Measurements from ENCODE around the gene CNKSR3.
"Not testable (repeated sequence)": the region's sequence is repeated elsewhere in the genome, so short reads cannot be mapped to it uniquely, and the experiment has no call there.

Gene CNKSR3

GRCh38 chr6:154526996-154527395 lies 16.5 kb upstream of the CNKSR3 start:
- DNase-seq, result no peak

- DNase-seq, result no peak
These were observed 12.1 kb upstream of the CNKSR3 start for GRCh38 chr6:154522576-154522975.

- DNase-seq, result no peak
These were observed 10.9 kb upstream of the CNKSR3 start for GRCh38 chr6:154521412-154521811.

- no peak for DNase-seq
These were observed 9.8 kb upstream of the CNKSR3 start for GRCh38 chr6:154520280-154520679.

- no peak for DNase-seq
These were observed 7.9 kb upstream of the CNKSR3 start for GRCh38 chr6:154518396-154518795.

DNA sequence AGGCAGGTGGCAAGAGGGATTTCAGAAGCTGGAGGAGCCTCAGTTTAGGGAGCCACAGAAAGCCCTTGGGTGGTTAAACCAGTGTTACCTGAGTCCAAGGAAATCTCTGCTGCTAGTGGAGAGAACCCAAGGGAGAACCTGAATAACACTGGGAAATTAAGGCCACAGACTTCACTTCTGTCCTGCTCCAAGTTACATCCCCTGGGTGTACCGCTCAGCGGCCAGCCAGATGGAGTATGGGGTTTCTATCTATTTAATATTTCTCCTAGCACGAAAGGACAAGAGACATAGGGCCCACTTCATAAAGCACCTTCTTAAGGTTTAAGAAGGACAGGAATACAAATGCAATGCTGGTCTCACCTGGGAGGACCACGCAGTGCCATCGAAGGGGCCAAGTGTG lies 5.8 kb upstream of the CNKSR3 start:
- no peak for DNase-seq

GRCh38 chr6:154515826-154516225 lies 5.3 kb upstream of the CNKSR3 start:
- DNase-seq, result no peak

DNA sequence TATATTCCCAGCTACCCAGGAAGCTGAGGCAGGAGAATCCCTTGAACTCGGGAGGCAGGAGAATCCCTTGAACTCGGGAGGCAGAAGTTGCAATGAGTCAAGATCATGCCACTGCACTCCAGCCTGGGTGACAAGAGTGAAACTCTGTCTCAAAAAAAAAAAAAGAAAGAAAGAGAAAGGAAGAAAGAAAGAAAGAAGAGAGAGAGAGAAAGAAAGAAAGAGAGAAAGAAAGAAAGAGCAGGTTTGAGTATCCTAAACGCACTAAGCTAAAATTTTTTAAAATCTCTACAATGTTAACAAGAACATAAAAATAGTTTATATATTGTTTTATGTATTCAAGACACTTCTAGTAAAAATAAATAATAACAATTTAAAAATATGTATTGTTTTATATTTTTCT lies 4.6 kb upstream of the CNKSR3 start:
- DNase-seq, result not testable (repeated sequence)

- no peak for DNase-seq
These were observed 4.0 kb upstream of the CNKSR3 start for GRCh38 chr6:154514481-154514880.

DNA sequence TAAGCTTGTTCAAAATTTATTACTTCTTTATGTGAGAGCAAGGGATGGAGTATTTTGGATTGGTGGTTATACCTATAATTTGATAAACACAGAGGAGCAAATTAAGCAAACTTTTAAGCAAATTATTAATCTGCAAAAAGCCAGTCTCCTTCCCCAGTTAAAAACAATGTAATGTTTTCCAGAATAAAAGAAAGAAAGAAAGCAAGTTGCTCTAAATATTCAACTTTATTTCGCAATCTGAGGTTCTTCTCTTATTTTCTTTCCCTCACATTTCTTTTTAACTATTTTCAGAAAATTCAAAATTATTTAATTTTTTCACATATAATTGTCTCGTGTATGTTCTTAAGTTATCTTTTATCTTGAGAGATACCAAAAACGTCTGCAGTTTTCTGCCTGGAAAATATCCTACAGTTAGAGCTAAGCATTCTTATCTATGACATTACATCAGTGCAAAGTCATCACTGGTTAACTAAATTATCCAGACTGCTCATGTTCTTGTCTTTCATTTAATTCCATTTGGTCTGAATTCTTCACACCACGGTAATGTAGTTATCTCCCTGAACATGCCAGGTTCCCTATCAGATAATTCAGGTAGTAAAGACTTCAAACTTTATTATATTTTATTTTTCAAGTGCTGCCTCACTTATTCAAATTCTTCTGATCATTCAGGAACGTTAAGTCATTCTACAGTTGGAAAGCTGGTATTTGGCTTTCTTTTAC lies 3.3 kb upstream of the CNKSR3 start:
- no peak for DNase-seq

DNA sequence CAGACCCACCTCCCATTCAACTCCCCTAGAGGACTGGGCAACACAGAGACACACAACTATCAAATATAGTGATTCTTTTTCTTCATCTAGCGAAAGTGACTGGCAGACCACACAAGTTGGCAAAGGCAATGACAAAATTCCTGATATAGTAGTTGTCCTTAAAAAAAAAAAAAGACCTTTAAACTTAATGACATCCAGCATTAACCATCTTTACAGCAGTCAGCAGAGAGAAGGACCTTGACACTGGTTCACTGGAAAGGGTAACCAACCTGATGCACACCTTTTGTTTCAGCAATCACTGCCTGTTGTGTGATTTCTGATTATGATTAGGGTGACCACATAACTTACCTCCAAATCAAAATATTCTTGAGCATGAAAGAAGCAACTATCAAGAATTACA lies 1.7 kb upstream of the CNKSR3 start:
- DNase-seq, result no peak

- DNase-seq, result no peak
These were observed 1.3 kb upstream of the CNKSR3 start for GRCh38 chr6:154511791-154512190.

- no peak for DNase-seq
These were observed 903 bp downstream of the CNKSR3 start for GRCh38 chr6:154509421-154510143.

DNA sequence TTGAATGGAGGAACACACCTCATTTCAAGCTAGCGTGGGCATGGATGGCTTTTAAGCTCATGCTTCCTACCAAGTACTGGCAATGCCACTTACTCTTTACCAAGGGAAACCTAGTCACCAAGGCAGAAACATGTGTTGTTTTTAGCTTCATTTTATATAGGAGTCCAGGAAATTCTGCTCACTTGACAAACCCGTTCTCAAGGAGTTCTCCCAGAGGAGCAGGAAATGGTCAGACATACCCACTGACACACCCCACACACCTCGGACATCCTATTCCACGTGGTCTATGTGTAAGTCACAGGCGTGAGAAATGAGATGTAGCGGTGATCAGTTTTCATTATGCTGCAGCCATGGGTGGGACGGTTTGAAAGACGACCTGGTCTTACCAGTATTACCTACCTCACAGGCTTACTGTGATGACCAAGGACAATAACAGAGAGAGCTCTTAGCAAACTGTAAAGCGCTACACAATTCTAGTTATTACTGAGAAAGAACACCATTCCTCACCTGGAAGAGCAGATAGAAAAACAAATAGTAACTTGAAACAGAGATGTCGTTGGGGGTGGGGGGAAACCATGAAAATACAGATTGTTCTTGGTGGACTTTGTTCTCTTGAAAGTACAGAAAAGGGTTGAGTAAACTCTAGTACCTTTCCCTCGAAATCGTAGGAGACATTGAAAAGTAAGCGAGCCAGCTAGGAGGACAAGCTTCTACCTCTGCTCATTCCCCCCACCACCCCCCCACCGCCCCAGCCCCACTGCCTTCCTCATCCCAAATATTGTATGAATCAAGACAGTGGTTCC lies 1.7 kb downstream of the CNKSR3 start:
- no peak for DNase-seq

- no peak for DNase-seq
These were observed 3.2 kb downstream of the CNKSR3 start for GRCh38 chr6:154506991-154507898.

GRCh38 chr6:154506582-154506981 lies 3.9 kb downstream of the CNKSR3 start:
- no peak for DNase-seq

DNA sequence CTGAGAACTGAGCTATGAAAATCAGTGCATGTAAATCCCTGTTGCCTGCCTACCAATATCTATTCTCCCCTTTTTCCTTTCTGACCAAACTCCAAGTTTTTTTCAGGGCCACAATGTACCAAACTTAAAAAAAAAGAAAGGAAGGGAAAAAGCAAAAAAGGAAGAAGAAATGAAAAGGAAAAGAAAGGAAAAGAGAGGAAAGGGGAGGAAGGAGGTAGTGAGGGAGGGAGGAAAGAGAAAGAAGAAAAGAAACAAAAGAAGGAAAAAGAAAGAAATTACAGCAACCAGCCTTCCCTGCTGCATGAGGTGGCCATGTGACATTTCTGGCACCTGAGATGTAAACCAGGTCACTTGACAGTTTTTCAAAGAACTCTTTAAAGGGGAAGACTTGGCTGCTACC lies 4.4 kb downstream of the CNKSR3 start:
- no peak for DNase-seq

- no peak for DNase-seq
These were observed 5.5 kb downstream of the CNKSR3 start for GRCh38 chr6:154504865-154505449.

- DNase-seq, result no peak
These were observed 6.4 kb downstream of the CNKSR3 start for GRCh38 chr6:154504102-154504501.

DNA sequence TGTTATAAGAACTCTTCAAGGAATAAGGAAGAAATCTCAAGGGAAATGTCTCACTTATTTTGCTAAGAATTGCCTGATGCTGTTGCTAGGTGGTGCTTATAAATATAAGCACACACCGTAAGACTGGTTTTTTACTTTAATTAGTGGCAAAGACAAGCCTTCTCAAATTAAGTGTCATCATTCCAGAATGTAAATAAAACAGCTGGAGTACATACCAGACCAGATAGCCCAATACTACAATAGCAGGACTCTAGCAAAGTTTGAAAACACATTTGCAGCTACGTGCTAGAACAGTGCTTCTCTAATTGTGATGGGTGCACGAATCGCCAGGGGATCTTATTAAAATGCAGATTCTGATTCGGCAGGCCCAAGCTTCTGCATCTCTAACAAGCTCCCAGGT lies 6.8 kb downstream of the CNKSR3 start:
- DNase-seq, result no peak

DNA sequence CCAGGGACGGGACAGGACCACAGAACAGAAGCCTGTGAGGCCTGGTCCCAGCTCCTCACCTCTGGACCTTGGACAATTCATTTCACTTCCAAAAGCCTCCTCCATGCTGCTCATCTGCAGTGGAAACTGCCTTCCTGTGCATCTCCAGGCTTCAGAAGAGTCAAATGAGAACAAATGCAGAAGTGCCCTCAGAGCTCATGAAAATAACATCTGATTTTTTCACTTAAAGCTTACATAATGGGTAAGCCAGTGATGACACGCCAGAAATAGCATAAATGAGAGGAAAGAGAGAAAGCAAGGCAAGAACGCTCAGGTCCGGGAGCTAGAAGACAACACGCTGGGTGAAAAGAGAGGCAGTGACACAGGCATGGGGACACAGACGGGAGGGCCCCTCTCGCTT lies 7.9 kb downstream of the CNKSR3 start:
- DNase-seq, result no peak

- no peak for DNase-seq
These were observed 9.0 kb downstream of the CNKSR3 start for GRCh38 chr6:154501578-154501868.
